IPS DF 4.7 (cell line): Measurements from ENCODE around the gene BRIP1.
"Not testable (repeated sequence)": the region's sequence is repeated elsewhere in the genome, so short reads cannot be mapped to it uniquely, and the experiment has no call there.

Experiments
- DNase-seq: peaks from one replicate; pipeline ENCODE4 v3.0.0-alpha.2; 2013; ENCODE audit warnings: low spot score; ENCODE audit errors: extremely low read depth

The BRIP1 gene

DNA sequence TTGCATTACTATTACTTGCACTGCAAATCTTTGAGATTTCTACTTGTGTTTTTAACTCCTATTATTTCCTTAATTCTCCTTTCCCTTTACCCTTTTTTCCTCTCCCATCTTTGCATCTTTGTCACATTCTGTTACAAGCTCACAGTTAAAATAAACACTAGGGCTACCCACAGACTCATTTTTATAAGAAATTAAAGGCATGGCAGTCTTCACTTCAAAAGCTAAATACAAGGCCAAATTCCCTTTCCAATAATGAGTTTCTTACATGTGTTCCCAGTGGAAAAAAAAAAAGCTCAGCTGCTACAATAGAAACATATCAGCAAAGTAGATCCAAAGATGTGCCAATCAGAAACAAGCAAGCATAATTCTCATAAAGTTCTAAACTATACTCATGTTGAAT, 3.7 kb upstream of the BRIP1 start:
- no peak for DNase-seq

GRCh38 chr17:61863801-61864126, 436 bp upstream of the BRIP1 start:
- DNase-seq = no peak

DNA sequence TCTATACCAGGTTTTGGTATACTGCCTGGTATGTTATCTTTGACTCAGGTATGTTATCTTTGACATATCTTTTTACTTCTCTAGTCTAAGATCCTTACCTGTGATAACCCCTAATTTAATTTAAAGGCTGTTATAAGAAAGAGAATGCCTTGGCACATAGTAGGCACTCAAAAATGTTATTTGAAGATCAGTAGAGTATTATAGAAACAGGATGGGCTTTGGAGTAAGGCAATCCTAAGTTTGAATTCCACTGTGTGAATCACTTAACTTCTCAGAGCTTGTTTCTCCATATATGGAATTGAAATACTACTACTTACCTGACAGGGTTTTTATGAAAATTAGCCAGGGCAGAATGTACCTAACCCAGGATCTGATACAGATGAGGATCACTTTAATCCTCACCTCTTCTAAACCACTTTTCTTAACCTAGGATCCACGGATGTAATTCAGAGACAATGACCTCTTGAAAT, 1.2 kb downstream of the BRIP1 start:
- DNase-seq = no peak

GRCh38 chr17:61860397-61860796, 2.9 kb downstream of the BRIP1 start:
- DNase-seq = not testable (repeated sequence)

GRCh38 chr17:61856035-61856434, 7.3 kb downstream of the BRIP1 start:
- no peak for DNase-seq

DNA sequence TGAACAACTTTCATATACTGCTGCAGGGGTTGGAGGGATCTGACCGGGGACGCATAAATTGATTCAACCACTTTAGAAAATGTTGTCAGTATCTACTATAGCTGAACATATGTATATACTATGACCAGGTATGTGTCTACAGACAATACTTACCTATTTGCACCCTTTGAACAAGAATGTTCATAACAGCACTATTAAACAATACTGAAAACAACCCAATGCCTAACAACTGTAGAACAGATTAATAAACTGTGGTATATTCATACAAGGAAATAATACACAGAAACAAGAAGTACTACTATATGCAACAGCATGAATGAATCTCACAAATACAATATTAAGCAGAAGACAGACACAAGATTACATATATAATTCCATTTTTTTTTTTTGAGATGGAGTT, 10.5 kb downstream of the BRIP1 start:
- no peak for DNase-seq

DNA sequence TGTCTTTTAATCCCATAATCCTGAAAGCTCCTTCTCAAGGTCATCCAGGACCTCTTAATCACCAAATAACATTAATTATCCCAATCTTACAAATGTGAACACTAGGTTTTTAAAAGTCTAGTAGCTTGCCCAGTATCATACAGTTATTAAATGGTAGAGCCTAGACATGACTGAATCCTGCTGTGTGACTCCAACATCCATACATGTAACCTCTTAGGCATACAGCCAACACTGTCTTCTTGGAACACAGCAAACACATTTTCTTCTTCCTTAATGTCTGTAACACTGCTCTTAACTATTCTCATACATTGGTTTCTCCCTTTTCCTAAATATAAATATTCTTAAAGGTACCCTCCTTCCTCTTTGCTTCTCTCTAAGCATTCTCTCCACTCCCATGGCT, 13.7 kb downstream of the BRIP1 start:
- DNase-seq = no peak

- DNase-seq = no peak
Measured at GRCh38 chr17:61848896-61849295, 14.4 kb downstream of the BRIP1 start.

DNA sequence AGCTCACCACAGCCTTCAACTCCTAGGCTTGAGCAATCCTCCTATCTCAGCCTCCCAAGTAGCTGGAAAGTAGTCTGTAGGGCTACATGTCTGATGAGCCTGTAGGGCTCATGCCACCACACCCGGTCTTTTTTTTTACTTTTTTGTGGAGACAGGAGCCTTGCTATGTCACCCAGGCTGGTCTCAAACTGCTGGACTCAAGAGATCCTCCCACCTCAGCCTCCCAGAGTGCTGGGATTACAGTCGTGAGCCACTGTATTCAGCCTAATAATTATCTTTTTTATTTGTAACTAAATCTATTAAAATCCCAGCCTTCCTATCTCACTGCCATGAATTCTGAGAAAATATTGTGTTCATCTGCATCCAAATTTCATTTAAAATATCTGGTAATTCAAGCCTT, 15.1 kb downstream of the BRIP1 start:
- no peak for DNase-seq

- no peak for DNase-seq
Measured at GRCh38 chr17:61847659-61848058, 15.7 kb downstream of the BRIP1 start.

DNA sequence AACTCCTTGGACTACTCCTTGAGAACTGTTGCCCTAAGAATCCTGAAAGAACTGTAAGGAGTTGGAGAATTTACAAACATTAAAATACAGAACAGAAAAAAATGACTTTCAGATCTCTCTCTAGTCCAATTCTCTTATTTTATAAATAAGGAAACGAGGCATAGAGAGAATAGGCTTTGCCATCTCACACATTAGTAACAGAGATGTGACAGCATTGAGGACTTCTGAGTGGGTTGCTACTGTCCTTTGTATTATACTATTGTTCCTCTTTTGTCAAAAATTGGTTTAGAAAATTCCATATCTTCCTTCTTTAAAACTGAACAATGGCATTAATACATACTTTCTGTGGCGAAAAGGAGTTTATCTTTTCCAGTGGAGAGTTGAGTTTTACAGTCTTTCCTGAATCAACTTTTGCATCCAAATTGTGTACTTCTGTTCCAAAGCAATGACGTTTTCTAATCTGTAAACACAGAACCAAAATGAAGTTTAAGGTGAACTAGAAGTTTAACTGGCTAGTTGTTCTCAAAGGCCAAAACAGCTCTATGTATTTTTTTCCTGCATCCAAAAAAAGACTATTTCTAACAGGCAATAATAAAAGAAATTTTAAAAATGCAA, 16.5 kb downstream of the BRIP1 start:
- DNase-seq = no peak

- no peak for DNase-seq
Measured at GRCh38 chr17:61846088-61846487, 17.2 kb downstream of the BRIP1 start.

DNA sequence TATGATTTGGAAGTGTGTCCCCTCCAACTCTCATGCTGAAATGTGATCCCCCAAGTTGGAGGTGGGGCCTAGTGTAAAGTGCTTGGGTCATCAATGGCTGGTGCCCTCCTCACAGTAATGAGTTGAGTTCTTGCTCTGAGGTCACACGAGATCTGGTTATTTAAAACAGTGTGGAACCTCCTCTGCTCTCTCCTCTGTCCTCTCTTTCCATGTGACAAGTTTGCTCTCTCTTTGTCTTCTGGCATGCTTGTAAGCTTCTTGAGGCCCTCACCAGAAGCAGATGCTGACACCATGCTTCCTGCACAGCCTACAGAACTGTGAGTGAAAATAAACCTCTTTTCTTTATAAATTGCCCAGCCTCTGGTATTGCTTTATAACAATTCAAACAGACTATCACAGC, 19.9 kb downstream of the BRIP1 start:
- no peak for DNase-seq

GRCh38 chr17:61842899-61843298, 20.4 kb downstream of the BRIP1 start:
- DNase-seq = no peak

GRCh38 chr17:61839300-61839786, 24.0 kb downstream of the BRIP1 start:
- no peak for DNase-seq

- DNase-seq = no peak
Measured at GRCh38 chr17:61837175-61838051, 25.9 kb downstream of the BRIP1 start.

DNA sequence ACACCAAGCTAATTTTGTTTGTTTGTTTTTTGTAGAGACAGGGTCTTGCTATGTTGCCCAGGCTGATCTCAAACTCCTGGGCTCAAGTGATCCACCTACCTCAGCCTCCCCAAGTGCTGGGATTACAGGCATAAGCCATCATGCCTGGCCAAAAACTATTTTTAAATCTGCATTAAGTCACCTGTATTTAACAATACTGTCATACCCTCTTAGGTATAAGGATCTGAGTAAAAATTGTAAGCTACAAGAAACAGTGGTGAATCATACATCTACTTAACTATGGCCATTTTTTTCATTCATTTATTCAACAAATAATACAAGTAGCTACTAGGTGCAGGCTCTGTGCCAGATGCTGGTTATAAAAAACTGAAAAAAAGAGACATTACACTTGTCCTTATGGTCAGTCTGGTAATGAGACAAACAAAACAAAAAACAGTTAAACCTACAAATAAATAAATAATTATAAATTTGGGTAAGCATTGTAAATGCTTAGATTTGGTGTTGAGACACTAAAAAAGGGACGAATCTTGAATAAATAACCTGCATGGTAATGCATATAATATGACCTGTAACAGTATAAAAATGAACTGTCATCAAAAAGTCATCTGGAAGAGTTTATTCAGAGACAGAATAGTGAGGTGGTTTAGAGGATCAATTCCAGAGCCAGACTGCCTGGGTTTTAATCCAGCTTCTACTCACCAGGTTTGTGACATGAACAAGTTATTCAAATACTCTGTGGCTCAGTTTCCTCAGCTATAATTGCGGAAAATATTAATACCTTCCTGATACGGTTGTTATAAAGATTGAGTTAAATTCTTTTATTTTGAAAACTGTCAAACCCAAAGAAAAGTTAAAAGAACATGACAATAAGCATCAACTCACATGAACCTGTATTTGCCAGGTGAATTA, 26.8 kb downstream of the BRIP1 start:
- no peak for DNase-seq

DNA sequence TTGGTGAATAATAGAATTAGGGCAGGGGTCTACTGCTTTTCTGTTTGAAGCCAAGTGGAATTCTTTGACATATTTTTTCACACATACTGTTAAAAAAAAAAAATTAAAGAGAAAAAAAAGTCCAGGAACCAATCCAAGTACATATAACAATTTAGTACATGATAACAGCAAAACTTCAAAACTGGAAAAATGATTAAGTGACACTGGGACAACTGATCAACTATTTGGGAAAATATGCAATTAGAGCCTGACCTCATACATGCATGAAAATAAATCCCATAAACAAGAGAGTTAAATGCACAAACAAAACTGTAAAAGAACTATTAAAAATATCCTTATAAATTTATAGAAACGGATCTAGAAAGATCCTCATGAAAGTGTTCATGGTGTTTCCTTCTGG, 27.7 kb downstream of the BRIP1 start:
- no peak for DNase-seq

- no peak for DNase-seq
Measured at GRCh38 chr17:61834610-61835009, 28.7 kb downstream of the BRIP1 start.

- DNase-seq = no peak
Measured at GRCh38 chr17:61833536-61834193, 29.7 kb downstream of the BRIP1 start.

GRCh38 chr17:61832463-61832862, 30.9 kb downstream of the BRIP1 start:
- no peak for DNase-seq
